22Rv1 (cell line): Measurements from ENCODE around the gene MCM9.

Experiments used
- ZFX ChIP-seq: fragments of 450-650 bp; IDR thresholded peaks from 2 replicates; pipeline ENCODE4 v1.6.1; 2017; ENCODE audit warnings: antibody characterized with exemption, borderline replicate concordance
- TF ChIP-seq, protein P1 (sequence below): fragments of 450-650 bp; IDR thresholded peaks from 2 replicates; pipeline ENCODE4 v1.5.1; 2017; ENCODE audit warnings: mild to moderate bottlenecking

DNA sequence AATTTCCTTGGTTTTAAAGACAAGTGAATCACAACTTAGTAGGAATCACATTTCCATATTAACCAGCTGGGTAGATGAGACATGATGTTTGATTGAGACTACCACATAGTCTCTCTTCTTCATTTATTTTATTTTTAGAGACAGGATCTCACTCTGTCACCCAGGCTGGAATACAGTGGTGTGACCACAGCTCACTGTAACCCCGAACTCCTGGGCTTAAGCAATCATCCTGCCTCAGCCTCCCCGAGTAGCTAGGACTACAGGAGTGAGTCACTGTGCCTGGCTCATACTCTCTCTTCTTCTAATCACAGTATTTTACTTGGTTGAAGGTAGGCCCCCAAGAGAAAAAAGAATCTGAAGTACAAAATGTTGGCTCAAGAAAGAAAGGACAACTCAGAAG is 121.2 kb downstream of the MCM9 start:
- TF ChIP-seq, protein P1, sequence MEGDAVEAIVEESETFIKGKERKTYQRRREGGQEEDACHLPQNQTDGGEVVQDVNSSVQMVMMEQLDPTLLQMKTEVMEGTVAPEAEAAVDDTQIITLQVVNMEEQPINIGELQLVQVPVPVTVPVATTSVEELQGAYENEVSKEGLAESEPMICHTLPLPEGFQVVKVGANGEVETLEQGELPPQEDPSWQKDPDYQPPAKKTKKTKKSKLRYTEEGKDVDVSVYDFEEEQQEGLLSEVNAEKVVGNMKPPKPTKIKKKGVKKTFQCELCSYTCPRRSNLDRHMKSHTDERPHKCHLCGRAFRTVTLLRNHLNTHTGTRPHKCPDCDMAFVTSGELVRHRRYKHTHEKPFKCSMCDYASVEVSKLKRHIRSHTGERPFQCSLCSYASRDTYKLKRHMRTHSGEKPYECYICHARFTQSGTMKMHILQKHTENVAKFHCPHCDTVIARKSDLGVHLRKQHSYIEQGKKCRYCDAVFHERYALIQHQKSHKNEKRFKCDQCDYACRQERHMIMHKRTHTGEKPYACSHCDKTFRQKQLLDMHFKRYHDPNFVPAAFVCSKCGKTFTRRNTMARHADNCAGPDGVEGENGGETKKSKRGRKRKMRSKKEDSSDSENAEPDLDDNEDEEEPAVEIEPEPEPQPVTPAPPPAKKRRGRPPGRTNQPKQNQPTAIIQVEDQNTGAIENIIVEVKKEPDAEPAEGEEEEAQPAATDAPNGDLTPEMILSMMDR: no peak
- TF ChIP-seq ZFX: no peak
